Fibroblast of mammary gland (primary cell): ENCODE results near the gene LRIG1.

Source experiments
- DNase-seq: peaks from one replicate; pipeline ENCODE4 v3.0.0-alpha.2; 2010; ENCODE audit warnings: low read depth
- H3K4me3 ChIP-seq: 2 replicates; pipeline ENCODE4 v1.5.1; 2011; ENCODE audit warnings: low read depth, mild to moderate bottlenecking, low read length, moderate library complexity; ENCODE audit not compliant: control insufficient read depth
- TF ChIP-seq, protein P1 (sequence below): conservative IDR thresholded peaks from 2 replicates; pipeline ENCODE4 v1.5.1; 2011; ENCODE audit warnings: low read depth, low read length, inconsistent platforms; ENCODE audit not compliant: control insufficient read depth, insufficient read depth

Gene LRIG1

DNA sequence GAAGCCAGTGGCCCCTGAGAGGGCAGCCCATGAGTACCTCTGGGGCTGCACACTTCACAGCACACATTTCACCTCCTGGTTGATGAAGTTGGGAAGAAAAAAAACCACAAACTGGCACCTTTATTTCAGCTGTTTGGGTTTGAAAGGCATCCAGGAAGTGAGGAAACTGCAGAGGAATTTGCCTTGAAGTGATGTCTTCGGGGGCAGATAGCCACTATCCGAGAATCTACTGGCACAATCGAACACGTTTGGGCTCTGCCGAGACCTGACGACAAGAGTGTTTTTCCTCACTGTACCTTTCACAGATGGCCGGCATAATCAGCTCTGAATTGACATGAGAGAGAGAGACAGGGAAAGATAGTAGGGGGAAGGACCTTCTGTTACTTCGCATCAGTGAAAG lies 59.7 kb downstream of the LRIG1 start:
- no peak overlapping the region for H3K4me3 ChIP-seq
- TF ChIP-seq, protein P1, sequence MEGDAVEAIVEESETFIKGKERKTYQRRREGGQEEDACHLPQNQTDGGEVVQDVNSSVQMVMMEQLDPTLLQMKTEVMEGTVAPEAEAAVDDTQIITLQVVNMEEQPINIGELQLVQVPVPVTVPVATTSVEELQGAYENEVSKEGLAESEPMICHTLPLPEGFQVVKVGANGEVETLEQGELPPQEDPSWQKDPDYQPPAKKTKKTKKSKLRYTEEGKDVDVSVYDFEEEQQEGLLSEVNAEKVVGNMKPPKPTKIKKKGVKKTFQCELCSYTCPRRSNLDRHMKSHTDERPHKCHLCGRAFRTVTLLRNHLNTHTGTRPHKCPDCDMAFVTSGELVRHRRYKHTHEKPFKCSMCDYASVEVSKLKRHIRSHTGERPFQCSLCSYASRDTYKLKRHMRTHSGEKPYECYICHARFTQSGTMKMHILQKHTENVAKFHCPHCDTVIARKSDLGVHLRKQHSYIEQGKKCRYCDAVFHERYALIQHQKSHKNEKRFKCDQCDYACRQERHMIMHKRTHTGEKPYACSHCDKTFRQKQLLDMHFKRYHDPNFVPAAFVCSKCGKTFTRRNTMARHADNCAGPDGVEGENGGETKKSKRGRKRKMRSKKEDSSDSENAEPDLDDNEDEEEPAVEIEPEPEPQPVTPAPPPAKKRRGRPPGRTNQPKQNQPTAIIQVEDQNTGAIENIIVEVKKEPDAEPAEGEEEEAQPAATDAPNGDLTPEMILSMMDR = no peak
- peak; percentile 61 for DNase-seq

- TF ChIP-seq, protein P1 = no peak
- no peak for DNase-seq
- H3K4me3 ChIP-seq = no peak overlapping the region
Observed at GRCh38 chr3:66439666-66440344, 61.0 kb downstream of the LRIG1 start.

DNA sequence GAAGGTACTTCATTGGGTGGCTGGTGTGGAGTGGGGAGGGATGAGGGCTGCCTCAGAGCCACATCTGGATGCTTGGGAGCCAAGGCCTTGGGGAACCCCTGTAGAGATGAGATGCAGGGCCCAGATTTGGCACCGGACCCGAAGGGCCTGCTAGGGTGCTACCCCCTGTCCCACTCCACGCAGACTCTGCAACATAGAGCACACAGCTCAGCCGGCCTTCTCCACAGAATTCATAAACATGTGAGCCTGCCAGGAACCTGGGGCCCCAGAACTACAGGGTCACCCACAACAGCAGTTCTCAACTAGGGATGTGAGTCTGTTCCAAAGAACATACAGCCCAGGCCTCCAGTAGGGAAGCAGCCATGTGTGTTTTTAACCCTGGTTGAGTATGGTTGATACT lies 62.8 kb downstream of the LRIG1 start:
- no peak for DNase-seq
- TF ChIP-seq, protein P1 = no peak
- H3K4me3 ChIP-seq = no peak overlapping the region

DNA sequence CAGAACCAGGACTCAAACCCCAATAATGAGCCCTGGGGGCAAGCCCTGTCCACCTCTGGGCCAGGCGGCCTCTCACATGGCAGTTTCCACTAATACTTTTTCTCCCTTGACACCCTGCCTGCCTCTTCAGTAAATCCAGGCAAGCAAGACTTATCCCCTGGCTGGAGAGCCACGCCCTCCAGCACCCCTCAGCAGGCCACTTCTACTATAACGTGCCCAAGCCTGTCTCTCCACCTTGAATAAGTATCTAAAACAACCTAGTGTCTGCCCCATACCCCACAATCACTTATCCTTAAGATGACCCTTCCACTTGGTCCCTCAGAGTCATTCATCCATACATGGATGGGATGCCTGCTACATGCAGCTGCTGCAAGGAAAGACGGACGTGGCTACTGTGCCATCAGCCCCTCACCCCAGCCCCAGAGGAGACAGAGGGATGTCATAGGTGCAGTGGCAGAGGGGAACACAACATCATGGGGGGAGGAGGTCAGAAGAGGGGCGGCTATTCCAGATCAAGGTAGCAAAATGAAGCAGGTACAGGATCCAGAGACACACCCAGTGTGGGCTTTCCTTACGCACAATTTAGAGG lies 63.4 kb downstream of the LRIG1 start:
- DNase-seq = no peak
- TF ChIP-seq, protein P1 = no peak
- no peak overlapping the region for H3K4me3 ChIP-seq

- no peak overlapping the region for H3K4me3 ChIP-seq
- TF ChIP-seq, protein P1 = no peak
- DNase-seq = no peak
Observed at GRCh38 chr3:66435989-66436388, 64.8 kb downstream of the LRIG1 start.

GRCh38 chr3:66434726-66435125 lies 66.1 kb downstream of the LRIG1 start:
- no peak overlapping the region for H3K4me3 ChIP-seq
- DNase-seq = no peak
- TF ChIP-seq, protein P1 = no peak
